K562 (cell line): ENCODE measurements around the gene LRP1-AS. TPM values are rescaled to one million over a fixed set of nuclear protein-coding genes. Genes with fewer than 3 reads are reported as not detected.

Experiments used
- ADNP ChIP-seq: fragments of 200-800 bp; sonication (Bioruptor generic); IDR thresholded peaks from 2 replicates; pipeline ENCODE4 v1.6.1; 2016; ENCODE audit warnings: missing genetic modification characterization, missing compliant biosample characterization
- ARID2 ChIP-seq: fragments of 450-650 bp; IDR thresholded peaks from 2 replicates; pipeline ENCODE4 v1.6.1; 2017; ENCODE audit warnings: antibody characterized with exemption, mild to moderate bottlenecking
- BCOR ChIP-seq: fragments of 450-650 bp; IDR thresholded peaks from 2 replicates; pipeline ENCODE4 v1.6.1; 2016
- BRD9 ChIP-seq: fragments of 450-650 bp; IDR thresholded peaks from 2 replicates; pipeline ENCODE4 v1.6.1; 2018; ENCODE audit warnings: low read depth; ENCODE audit not compliant: partially characterized antibody
- CTBP1 ChIP-seq: fragments of 450-650 bp; IDR thresholded peaks from 2 replicates; pipeline ENCODE4 v1.6.1; 2016; ENCODE audit warnings: borderline replicate concordance
- FOXA1 ChIP-seq: fragments of 450-650 bp; IDR thresholded peaks from 2 replicates; pipeline ENCODE4 v1.6.1; 2016; ENCODE audit warnings: mild to moderate bottlenecking, borderline replicate concordance
- GMEB1 ChIP-seq: fragments of 250-450 bp; sonication (Bioruptor Pico); IDR thresholded peaks from 2 replicates; pipeline ENCODE4 v1.4.0; 2020; ENCODE audit warnings: mild to moderate bottlenecking
- GTF2B ChIP-seq: IDR thresholded peaks from 2 replicates; pipeline ENCODE4 v1.6.1; 2011; ENCODE audit not compliant: insufficient read length; ENCODE audit errors: extremely low read depth
- HES1 ChIP-seq: fragments of 450-650 bp; IDR thresholded peaks from 2 replicates; pipeline ENCODE4 v1.6.1; 2016; ENCODE audit warnings: low read depth, mild to moderate bottlenecking, moderate library complexity
- KDM2B ChIP-seq: fragments of 250-450 bp; sonication (Bioruptor Pico); IDR thresholded peaks from 2 replicates; pipeline ENCODE4 v1.8.0; 2021; ENCODE audit warnings: mild to moderate bottlenecking, moderate library complexity
- KLF13 ChIP-seq: fragments of 450-650 bp; IDR thresholded peaks from 2 replicates; pipeline ENCODE4 v1.6.1; 2016; ENCODE audit warnings: missing genetic modification characterization, low read depth, mild to moderate bottlenecking, missing compliant biosample characterization, moderate library complexity, borderline replicate concordance
- LEF1 ChIP-seq: fragments of 450-650 bp; IDR thresholded peaks from 2 replicates; pipeline ENCODE4 v1.6.1; 2016; ENCODE audit warnings: mild to moderate bottlenecking
- MAZ ChIP-seq, 2 experiments: fragments of 450-650 bp in 1 of 2; sonication (generic) in 1 of 2; formaldehyde crosslinking; IDR thresholded peaks in 1 of 2; conservative IDR thresholded peaks in 1 of 2; 2 replicates each; pipeline versions ENCODE4 v1.4.0 to v1.5.0; 2020; ENCODE audit warnings: mild to moderate bottlenecking in 1 of 2, missing genetic modification reagents in 1 of 2
- SMARCB1 ChIP-seq: IDR thresholded peaks from 2 replicates; pipeline ENCODE4 v1.6.1; 2011; ENCODE audit warnings: improper control_type of control experiment, low read depth; ENCODE audit not compliant: insufficient read length
- SMC3 ChIP-seq: conservative IDR thresholded peaks from 2 replicates; pipeline ENCODE4 v1.6.1; 2011; ENCODE audit warnings: low read depth, low read length, improper control_type of control experiment; ENCODE audit not compliant: insufficient read depth
- SUPT5H ChIP-seq: fragments of 450-650 bp; IDR thresholded peaks from 2 replicates; pipeline ENCODE4 v1.6.1; 2016
- TAF15 ChIP-seq: fragments of 200-400 bp; formaldehyde crosslinking; IDR thresholded peaks from 2 replicates; pipeline ENCODE4 v1.6.1; 2017; ENCODE audit warnings: mild to moderate bottlenecking, low read depth, low read length, moderate library complexity
- TAF7 ChIP-seq: fragments of 450-650 bp; IDR thresholded peaks from 2 replicates; pipeline ENCODE4 v1.6.1; 2016; ENCODE audit warnings: missing genetic modification characterization, missing compliant biosample characterization
- USF1 ChIP-seq: sonication (generic); formaldehyde crosslinking; IDR thresholded peaks from 2 replicates; pipeline ENCODE4 v1.9.0; 2022; ENCODE audit warnings: mild to moderate bottlenecking, missing genetic modification reagents
- ZBTB5 ChIP-seq: fragments of 450-650 bp; IDR thresholded peaks from 2 replicates; pipeline ENCODE4 v1.6.1; 2017; ENCODE audit warnings: antibody characterized with exemption
- polyA plus RNA-seq, 8 experiments: library from polyadenylated mRNA; depleted of rRNA in 4 of 8; stranded (reverse) in 5 of 8; unstranded in 3 of 8; fragments of >200 nt; fragmentation: Nextera tagmentation in 2 of 8; fragmentation: Illumina TruSeq in 1 of 8; extraction: Ambion mirVana in 2 of 8; extraction: Trizol in 1 of 8; gene quantifications; 2 replicates each; pipeline versions ENCODE4 v1.2.1 to v1.2.3, GENCODE V29; 2011 to 2014; ENCODE audit warnings: inconsistent platforms in 1 of 8, missing spikeins in 1 of 8
- total RNA-seq, 7 experiments: library from RNA; depleted of rRNA in 6 of 7; stranded (reverse); fragments of >200 nt in 6 of 7; fragmentation: Illumina TruSeq in 2 of 7; extraction: Trizol in 2 of 7; gene quantifications; 2 replicates each; pipeline versions ENCODE4 v1.2.1 to v1.2.3, GENCODE V29; 2011 to 2021; ENCODE audit warnings: low replicate concordance in 1 of 7

The LRP1-AS gene
- total and polyA plus RNA-seq, 9 of the 15 experiments (the other 6 are each of a cell fraction or from before 2014, with no cell fraction given): not detected

- TF ChIP-seq KLF13 (tag) (no peak), HES1 (no peak), SMARCB1 (no peak), TAF7 (tag) (no peak), CTBP1 (peak; percentile 66), ARID2 (0 out of 2 replicates have a peak, but pooled peaks have one; percentile 22), FOXA1 (no peak), BRD9 (no peak), BCOR (peak; percentile 43; the same call in 1 of the 2 replicates), ADNP (no peak), ZBTB5 (no peak), KDM2B (CRISPR knock-in tag) (0 out of 2 replicates have a peak, but pooled peaks have one; percentile 76), SUPT5H (no peak), SMC3 (peak; percentile 69), USF1 (CRISPR knock-in tag) (no peak), LEF1 (no peak), GTF2B (no peak), GMEB1 (CRISPR knock-in tag) (no peak), MAZ (CRISPR knock-in tag; conservative IDR thresholded peaks at IDR 0.05 in 1 of 2, IDR thresholded peaks at IDR 0.05 in 1 of 2) (0 out of 4 replicates have a peak, but pooled peaks of 1 of the 2 experiments have one; percentile 38), TAF15 (no peak)
Observed at GRCh38 chr12:57175428-57176138, 28.2 kb upstream of the LRP1-AS start (continued).
